SK-N-DZ (cell line): ENCODE measurements around the gene NRG3.

Source experiments
- DNase-seq: peaks from one replicate; pipeline ENCODE4 v3.0.0-alpha.2; 2015; ENCODE audit warnings: low spot score

NRG3 gene

DNA sequence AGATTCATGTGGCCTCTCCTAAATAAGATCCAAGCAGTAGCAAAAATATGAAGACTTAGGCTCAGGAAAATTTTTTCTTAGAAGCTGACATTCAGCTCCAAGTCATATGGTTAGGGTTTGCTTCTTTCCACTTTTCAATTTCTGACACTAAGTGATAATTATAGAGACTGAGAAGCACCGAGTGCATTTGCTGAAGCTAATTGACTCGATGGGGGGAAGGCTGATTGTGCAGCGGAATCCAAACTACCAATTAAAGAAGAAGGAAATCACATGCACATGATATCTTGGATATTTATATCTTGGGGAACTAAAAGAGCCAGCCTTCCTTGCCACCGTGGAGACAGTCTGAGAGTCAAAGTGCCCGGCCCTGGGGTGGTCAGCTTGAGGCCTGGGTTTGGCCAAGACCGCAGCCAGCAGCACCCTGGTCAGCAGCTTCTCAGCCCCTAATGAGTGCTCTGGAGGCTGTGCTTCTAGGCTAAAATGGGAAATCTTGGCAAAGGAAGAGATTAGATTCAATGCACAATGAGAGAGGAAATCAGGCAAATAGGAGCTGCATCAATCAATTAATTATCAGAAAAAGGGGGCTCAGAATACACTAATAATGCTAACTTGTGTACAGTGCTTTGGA is 589.3 kb downstream of the NRG3 start:
- DNase-seq = no peak

DNA sequence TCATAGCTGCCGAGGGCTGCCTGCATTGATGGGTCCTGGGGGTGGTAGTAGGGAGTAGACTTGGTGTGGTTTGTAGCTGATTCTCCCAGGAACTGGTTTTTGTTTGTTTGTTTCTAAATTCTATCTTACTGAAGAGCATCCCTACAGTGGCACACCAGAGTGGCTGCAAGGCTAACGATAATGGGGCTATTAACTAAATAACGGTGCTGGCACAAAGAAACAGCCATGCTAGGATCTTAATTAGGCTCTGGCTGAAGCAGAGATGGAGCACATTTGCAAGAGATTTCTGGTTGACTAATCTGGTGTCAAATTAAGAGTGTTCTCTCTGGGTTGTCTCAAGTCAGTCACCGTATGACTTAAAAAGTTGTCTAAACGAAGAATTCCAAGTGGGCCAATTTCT is 590.0 kb downstream of the NRG3 start:
- peak; percentile 50 for DNase-seq

DNA sequence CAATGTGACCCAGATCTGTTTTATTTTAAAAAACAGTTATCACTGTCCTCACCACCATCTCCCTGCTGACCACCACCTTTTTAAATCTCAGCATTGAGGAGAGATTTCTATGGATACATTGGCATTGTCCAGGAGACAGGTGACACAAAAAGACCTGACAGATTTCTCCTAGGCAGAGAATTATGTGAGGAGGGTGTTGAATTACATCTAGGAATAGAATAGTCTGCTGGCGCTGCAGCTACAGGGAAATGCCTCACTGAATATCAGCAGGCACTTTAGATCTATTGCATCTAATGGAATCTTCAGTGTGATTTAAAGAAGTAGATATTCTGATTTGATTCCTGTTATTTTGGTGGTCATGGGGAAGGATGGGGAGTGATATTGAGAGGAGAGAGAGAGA is 593.5 kb downstream of the NRG3 start:
- DNase-seq = no peak

DNA sequence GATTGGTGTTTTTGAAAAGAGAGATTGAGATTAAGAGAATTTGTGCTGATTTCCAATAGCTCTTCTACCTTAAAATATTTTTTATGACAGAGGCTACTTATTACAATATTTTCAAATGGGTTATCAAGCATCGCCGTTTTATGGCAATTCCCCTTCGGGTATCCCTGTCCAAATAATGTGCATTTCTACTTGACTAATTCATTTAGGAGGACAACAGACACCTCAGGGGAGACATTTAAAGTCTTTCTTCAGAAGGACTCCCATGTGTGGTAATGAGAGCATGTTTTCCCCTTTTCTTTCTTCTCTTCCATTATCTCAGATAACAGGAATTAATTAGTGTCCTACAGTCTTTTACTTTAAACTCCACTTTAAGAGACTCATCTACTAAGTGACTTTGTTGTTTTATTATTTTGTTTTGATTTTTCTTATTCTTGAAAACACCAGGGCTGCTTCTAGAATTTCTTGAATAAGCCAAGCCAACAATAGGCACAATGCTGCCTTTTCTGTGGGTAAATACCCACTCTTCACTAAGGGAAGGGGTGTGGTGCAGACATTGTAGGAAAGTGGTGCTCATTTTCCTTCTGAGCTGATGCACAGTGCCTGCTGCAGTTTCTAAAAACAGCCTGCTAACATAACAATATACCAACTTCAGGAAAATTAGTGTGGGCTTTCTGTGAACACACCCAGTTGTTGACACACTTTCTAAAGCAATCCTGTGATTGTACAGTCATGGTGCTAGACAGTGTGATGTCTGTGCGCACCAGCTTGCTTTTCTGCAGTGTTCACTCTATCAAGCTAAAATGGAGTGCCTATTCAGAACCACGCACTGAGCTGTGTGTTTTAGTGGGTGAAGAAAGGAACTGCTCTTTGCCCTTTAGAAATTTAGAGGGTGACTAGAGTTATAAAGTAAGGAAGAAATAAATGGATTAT is 597.7 kb downstream of the NRG3 start:
- DNase-seq = no peak

DNA sequence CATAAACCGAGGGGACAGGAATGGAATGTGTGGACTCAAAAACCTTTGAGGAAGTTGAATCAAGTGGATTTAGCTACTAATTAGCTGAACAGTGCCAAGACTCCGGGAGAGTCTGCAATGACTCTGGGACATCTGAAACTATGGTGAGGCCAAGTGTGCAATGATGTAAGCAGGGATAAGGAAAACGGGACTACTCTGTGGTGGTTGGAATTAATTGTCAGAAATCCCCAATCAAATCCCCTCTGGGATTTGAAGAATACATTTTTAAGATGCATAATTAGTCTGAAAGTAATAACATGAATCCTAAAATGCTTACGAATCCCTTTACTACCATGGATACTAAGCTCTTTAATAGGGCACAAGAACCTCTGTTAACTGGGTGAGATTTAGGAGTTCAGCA is 602.8 kb downstream of the NRG3 start:
- no peak for DNase-seq

DNA sequence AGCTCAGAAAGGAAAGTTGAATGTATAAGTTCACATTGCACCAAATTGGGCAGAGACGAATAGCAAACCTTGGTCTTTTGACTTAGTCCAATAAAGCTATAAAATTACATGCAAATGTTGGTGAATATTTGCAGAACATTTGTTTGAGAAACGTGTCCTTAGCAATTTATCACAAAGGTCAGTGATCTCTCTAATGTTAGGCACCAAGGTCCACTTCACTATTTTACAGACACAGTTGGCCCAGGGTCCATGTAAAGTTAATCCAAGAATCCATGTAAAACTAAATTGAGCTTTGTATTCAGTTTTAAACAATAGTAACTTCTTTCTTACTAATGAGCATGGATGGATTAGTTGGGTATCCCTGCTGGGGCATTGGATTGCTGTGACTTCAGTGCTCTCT is 617.7 kb downstream of the NRG3 start:
- DNase-seq = no peak

DNA sequence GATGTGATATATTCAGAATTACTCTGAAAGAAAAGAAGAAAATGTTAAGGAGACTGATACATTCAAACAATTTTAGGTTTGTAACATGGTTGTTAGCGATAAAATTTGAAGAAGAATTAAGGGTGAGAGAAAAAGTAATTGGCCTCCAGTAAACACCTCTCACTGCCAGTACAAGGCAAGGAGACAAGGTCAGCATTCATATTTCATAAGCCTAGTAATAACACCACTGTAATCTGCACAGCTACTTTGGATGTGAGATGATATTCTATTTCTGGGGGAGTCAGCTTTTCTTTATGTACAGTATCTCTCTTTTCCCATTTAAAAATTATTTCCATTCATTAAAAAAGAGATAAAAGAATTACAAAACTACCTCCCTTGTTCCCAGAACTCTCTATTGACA is 621.1 kb downstream of the NRG3 start:
- DNase-seq = no peak

DNA sequence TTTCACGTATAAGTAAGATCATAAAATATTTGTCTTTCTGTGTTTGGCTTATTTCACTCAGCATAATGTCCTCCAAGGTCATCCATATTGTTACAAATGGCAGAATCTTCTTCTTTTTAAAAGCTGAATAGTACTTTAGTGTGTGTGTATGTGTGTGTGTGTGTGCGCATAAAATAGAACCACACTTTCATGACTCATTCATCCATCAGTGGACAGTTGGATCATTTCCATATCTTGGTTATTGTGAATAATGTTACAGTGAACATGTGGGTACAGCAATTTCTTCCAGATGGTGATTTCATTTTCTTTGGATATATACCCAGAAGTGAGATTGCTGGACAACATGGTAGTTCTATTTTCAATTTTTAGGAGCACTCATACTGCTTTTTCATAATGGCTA is 622.4 kb downstream of the NRG3 start:
- no peak for DNase-seq

DNA sequence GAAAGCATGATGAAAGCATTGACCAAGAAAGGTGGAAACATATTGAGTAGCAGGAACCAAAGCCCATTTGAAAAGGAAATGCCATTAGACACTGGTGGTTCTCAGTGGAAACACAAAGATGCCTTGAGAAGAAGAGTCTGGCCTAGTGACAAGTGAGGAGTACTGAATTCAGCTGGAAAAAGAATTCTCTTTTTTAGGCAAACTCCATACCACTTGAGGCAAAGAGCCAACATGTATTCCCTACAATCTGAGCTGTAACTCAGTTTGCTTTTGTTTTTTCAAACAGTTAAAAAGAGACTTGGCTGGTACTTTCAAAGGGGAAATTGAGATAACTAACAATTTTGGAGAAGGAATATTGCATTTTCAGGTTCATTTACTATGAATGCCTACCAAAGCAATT is 624.0 kb downstream of the NRG3 start:
- no peak for DNase-seq

DNA sequence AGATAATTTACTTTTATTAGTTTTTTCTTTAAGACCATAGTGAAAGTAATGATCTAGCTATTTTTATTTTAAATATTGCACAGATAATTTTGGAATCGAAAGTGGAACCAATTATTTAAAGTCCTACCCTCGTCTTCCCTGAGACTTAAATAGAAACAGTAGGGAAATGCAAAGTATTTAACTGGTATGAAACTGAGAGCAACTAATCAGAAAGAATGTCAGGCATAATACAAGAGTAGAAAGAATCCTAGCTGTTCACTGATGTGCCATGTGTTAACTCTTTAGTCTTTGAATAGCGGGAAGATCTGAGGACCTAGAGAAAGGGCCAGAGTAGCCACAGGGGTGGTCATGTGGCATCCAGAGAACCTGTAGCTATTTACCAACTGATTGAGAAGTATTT is 630.0 kb downstream of the NRG3 start:
- DNase-seq = no peak

DNA sequence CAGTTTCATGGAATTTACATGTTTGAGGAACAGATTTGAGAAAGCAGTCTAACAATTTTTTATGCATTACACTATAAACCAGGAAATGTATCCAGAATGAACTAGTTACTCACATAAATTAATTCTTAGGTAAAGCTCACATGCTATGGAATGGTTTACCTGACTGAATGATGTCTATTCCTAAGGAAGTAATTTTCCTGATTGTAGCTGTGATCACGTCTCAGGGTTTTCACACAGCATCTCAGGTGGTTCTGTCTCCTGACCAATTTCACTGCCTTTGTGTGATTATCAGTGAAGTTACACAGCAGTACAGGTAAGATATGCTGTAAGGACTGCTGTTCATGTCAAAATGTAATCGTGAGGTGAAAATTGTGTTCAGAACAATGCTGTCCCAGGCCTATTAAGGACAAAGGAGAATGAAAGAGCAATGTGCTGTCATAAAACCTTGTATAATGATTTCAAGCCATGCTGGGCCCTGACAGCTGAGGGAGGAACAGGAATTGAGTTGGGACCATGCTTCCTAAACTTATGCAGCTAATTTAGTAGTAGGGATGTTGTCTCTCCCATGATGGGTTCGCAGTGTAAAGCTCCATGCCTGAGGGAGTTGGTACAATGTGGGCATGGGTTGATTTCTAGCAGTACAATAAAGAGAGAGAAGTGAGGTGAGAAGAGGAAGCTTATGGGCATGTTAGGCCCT is 631.8 kb downstream of the NRG3 start:
- no peak for DNase-seq

DNA sequence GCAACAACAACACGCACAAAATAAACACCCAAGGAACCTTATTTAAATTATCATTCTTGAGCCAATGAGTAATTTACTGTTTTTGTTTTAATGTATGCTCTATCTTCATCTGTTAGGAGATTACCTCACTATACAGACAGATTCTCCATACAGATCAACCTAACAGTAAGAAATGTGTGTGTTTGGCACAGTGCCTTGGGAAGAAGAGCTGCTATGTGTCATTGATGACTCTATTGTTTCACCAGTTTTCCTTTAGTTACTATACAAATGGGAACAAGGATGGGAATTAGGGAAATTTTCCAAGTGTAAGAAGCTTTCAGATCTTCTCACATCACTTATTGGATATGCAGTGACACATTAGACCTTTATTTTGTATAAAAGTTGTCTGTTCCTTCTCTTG is 640.3 kb downstream of the NRG3 start:
- DNase-seq = no peak

DNA sequence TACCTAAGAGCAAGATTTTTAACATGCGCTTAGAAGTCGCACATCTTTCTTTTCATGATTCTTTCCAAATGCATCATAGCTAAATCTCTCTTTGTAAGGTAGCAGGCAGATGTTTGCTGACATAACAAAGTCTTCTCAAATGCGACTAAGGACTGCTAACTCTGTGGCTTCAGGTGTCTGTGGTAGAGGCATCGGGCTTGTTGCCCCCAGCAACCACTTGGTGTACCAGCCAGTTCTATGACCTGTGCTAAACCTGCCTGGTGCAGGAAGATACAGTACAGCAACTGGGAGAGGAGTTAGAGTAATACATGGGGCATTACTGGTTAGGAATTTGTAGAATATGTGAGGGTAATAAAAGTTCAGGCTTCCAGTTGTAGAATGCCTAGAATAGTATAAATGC is 654.1 kb downstream of the NRG3 start:
- DNase-seq = no peak

DNA sequence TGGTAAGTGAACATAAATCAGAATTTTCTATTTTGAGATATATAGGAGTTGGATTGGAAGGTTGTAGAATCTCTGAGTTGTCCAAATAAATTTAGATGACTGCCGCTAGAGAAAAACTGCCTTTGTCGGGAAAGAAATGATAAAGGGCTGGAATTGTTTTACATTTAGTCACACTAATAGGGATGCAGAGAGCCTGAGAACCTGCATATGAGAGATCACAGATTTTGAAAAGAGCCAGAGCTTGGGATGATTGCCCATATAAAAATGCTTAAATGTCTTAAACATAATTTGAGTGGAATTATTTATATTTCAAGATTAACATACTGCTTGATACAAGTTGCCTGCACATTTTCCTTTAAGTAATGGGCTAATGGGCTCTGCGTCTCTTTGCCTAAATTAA is 660.5 kb downstream of the NRG3 start:
- no peak for DNase-seq

DNA sequence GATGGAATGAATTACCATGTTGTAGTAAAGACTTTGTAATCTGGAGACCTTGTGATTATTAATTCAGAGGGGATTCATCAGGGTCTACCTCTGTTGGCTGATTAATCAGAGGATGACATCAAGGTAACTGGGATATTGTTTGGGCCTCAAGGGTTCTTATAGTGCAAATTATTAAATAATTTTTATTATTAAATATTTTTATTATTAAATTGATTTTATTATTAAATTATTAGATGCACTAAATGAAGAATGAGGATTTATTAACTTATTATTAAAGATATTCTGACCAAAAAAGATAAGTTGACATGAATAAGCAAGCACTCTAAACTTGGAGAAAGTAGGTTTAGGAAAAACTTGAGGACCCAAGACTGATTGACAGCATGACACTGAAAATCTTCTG is 661.7 kb downstream of the NRG3 start:
- DNase-seq = no peak

DNA sequence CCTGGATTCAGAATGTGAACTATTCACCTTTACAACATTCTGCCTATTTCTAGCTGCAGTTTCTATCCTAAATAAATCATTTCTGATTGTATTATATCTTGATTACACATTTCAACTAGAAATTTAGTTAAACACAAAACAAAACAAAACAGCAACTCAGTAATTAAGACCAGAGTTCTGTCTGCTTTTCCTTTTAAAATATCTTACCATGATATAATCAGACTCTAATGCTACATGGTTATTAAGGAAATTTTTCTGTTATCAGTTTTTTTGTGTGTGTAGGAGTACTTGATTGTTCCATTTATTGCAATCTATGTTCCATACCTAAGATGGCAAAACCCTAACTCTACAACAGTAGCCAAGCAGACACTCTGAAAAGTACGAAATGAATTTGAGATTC is 663.3 kb downstream of the NRG3 start:
- DNase-seq = no peak

DNA sequence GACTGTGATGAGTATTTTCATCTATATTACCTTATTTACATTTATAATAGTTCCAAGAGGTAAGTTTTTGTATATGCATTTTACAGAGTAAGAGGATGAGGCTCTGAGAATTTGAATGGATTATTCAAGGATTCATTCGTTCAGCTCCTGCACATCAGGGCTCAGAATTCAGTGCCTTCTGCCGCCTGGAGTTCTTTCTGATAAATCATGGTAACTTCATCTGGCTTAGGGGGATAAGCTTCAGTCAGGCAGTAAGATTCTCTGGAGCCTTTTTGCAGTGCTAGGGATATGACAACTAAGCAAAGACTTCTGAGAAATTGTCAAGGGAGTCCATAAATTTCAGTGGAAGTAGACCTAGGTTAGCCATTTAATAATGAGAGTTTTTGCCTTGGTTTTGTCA is 668.6 kb downstream of the NRG3 start:
- no peak for DNase-seq

DNA sequence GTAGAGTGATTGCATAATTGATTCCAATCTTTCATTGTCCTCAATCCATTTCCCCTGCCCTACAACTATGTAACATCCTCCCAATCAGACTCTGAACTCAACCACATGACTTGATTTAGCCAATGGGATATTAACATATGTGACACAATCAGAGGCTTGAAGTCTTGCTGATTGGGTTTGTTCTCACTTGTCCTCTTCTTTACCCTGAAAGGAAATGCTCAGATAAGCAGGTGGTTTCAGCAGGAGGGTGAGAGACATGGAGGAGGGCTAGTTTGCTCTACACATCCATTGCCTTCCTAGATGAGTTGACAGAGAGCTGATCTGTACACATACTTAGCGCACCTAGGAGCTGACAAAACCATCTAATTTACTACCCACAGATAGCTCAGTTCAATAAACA is 669.4 kb downstream of the NRG3 start:
- no peak for DNase-seq

DNA sequence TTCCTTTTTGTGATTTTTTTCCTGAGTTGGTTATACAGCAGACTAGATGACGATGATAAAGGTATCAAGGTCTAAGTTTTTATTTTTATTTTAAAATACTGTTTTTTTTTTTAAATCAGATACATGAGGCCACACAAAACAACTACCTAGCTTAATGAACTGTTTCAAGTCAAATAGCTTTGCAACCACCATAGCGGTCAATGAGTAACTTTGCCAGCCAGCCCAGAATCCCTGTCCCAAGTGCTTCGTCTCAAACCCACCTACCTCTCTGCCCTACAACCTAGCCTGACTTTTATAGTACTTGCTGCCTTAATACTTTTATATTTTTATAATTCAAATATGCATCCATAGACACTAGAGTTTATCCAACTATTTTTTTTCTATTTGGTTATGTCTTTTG is 676.5 kb downstream of the NRG3 start:
- DNase-seq = no peak

DNA sequence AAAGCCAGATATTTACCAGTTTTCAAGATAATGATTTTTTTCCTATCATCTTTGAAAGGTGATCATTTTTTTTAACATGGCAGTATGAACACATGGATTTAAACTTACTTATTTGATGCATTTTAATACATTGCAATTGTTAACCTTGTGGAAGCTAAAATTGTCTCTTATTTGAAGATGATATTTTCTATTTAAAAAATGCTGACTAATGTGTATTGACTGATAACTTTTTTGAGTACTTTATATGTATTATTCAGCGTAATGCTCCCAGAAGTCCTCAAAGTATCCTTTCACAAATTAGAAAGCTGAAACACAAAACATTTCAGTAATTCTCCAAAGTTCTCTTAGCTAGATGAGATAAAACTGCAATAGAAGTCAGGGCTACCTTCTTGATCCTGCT is 677.3 kb downstream of the NRG3 start:
- DNase-seq = no peak

DNA sequence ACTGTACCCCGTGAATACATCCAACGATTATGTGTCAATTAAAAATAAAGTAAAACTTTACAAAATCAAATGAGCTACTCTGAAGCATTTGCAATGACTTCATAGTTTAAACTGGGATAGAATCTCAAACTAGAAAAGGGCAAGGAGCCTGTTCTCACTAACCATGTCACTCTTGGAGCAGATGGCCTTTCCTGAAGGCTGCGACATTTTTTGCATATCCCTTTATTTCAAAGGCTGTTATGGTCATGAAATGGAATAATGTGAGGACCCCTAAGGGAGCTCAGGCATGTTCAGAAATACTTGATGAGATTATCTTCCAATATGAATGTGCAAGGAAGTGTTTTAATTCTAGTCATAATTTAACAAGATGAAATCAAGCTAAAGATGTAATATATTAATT is 679.4 kb downstream of the NRG3 start:
- DNase-seq = no peak

DNA sequence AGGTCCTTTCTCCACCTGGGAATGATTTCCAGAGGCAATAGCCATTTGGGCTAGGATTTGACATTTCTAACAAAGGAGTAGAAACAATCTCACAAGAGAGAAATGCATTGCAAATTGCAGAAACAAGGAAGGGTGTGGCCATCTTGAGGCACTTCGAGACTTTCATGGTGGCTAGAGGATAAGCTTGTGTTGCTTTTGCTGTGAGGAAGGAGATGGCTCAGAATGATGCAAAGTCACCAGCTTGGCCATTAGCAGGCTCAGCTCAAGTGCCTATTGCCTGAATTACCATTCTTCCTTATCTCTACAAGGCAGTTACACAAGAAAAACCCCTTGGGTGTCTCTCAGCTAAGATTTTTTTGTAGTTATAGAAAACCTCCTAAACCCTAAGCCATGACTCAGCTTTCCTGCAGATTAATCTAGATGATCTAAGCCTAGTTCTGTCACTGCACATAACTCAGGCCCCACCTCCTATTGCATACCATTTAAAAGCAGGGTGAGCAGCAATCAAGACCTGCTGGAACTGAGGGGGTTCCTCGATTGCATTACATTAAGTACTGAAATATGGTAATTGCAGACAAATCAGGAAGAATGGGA is 683.1 kb downstream of the NRG3 start:
- no peak for DNase-seq
